BJ (cell line): ENCODE data around the gene ZMIZ2. TPM values are rescaled to one million over a fixed set of nuclear protein-coding genes. Genes with fewer than 3 reads are reported as not detected.
"Not testable (repeated sequence)": the region's sequence is repeated elsewhere in the genome, so short reads cannot be mapped to it uniquely, and the experiment has no call there.

Experiments
- CTCF ChIA-PET: fragments of 350-600 bp; formaldehyde crosslinking; extraction: SDS; loops from one replicate; lab custom pipeline; 2021; ENCODE audit warnings: antibody characterized with exemption, inconsistent platforms; lab: Yijun Ruan, JAX
- POLR2A ChIA-PET: fragments of 300-600 bp; sonication (Branson Sonifier 250); formaldehyde crosslinking; extraction: SDS; loops from one replicate; lab custom pipeline; 2021; ENCODE audit warnings: antibody characterized with exemption; lab: Charles Lee
- DNase-seq: peaks from one replicate; pipeline ENCODE4 v3.0.0-alpha.2; 2011; ENCODE audit warnings: low read depth
- H3K27me3 ChIP-seq: 2 replicates; pipeline ENCODE4 v1.6.0; 2011; ENCODE audit warnings: low read length; ENCODE audit not compliant: control insufficient read depth, insufficient read depth
- H3K36me3 ChIP-seq: 2 replicates; pipeline ENCODE4 v1.5.1; 2011; ENCODE audit warnings: low read length; ENCODE audit not compliant: control insufficient read depth, insufficient read depth
- H3K4me3 ChIP-seq: 2 replicates; pipeline ENCODE4 v1.5.1; 2011; ENCODE audit warnings: low read depth, mild to moderate bottlenecking, control low read depth, low read length
- polyA minus RNA-seq: library from RNA; depleted of rRNA, polyadenylated mRNA; stranded (reverse); fragments of >200 nt; gene quantifications from 2 replicates; pipeline ENCODE4 v1.2.3, GENCODE V29; 2011; rRNA and poly(A)+ RNA removed
- polyA plus RNA-seq: library from polyadenylated mRNA; depleted of rRNA; stranded (reverse); fragments of >200 nt; gene quantifications from 2 replicates; pipeline ENCODE4 v1.2.3, GENCODE V29; 2011; rRNA removed
- TF ChIP-seq, protein P1 (sequence below): IDR thresholded peaks from 2 replicates; pipeline ENCODE4 v1.5.1; 2011; ENCODE audit warnings: low read depth, mild to moderate bottlenecking, control low read depth, inconsistent platforms, low read length, moderate library complexity; ENCODE audit not compliant: insufficient read depth

The ZMIZ2 gene, protein sequence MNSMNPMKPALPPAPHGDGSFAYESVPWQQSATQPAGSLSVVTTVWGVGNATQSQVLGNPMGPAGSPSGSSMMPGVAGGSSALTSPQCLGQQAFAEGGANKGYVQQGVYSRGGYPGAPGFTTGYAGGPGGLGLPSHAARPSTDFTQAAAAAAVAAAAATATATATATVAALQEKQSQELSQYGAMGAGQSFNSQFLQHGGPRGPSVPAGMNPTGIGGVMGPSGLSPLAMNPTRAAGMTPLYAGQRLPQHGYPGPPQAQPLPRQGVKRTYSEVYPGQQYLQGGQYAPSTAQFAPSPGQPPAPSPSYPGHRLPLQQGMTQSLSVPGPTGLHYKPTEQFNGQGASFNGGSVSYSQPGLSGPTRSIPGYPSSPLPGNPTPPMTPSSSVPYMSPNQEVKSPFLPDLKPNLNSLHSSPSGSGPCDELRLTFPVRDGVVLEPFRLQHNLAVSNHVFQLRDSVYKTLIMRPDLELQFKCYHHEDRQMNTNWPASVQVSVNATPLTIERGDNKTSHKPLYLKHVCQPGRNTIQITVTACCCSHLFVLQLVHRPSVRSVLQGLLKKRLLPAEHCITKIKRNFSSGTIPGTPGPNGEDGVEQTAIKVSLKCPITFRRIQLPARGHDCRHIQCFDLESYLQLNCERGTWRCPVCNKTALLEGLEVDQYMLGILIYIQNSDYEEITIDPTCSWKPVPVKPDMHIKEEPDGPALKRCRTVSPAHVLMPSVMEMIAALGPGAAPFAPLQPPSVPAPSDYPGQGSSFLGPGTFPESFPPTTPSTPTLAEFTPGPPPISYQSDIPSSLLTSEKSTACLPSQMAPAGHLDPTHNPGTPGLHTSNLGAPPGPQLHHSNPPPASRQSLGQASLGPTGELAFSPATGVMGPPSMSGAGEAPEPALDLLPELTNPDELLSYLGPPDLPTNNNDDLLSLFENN
- 4.4 and 7.4 TPM in 2 replicates for polyA plus RNA-seq
- 12.2 and 12.8 TPM in 2 replicates for polyA minus RNA-seq

DNA sequence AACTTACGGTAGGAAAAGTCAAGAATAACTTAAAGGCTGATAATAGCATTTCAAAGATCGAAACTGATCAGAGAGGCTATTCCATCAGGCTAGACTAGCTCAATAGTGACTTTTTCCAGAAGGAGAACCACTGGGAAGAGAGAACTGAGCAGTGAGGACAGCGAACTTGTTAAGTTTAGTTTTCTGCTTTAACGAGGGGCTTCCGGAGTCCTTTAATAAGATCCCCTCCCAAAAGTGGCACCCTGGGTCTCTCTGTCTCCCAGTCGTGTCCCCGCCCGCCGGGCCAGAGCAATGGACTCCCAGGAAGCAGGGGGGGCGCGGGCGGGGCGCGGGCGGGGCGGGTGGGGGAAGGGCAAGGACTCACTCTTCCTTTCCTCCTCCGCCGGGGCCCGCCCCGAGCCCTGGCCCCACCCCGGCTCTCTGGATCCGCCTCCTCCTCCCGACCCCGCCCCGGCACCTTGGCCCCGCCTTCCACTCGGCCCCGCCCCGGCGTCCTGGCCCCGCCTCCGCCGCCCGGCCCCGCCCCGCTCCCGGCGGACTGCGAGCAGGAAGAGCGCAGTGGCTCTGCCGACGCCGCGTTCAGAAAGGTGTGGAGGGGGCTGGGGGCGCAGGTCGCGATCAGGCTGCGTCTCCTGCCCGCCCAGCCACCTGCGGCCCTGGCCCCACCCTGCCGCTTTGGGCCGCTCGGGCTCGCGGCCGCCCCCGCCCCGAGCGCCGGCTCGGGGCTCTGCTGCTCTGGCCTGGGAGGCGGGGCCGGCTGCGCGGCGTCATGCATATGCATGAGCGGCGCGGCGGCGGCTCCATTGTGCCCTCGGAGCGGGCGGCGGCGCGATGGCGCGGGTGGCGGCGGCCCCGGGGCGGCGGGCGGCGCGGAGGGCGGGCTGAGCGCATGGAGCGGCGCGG lies at the start of gene ZMIZ2:
TSS of gene ZMIZ2 (plus strand) at position 803 of the 903 bp plus-strand sequence. CDS start 7,403 bp downstream, outside the sequence.
- TF ChIP-seq, protein P1, sequence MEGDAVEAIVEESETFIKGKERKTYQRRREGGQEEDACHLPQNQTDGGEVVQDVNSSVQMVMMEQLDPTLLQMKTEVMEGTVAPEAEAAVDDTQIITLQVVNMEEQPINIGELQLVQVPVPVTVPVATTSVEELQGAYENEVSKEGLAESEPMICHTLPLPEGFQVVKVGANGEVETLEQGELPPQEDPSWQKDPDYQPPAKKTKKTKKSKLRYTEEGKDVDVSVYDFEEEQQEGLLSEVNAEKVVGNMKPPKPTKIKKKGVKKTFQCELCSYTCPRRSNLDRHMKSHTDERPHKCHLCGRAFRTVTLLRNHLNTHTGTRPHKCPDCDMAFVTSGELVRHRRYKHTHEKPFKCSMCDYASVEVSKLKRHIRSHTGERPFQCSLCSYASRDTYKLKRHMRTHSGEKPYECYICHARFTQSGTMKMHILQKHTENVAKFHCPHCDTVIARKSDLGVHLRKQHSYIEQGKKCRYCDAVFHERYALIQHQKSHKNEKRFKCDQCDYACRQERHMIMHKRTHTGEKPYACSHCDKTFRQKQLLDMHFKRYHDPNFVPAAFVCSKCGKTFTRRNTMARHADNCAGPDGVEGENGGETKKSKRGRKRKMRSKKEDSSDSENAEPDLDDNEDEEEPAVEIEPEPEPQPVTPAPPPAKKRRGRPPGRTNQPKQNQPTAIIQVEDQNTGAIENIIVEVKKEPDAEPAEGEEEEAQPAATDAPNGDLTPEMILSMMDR: no peak
- ChIA-PET POLR2A (interaction anchor here (0.6 to 0.9 kb wide), 2 partner anchors 98 to 166 kb away, joined by 3 read pairs; partner anchors contain the start of gene TMED4), CTCF (interaction anchor here (0.8 to 1.6 kb wide), 2 partner anchors 13 to 160 kb away, joined by 3 read pairs; no protein-coding TSS in a partner anchor)
- no peak for DNase-seq
- Histone ChIP-seq H3K36me3 (no peaks in the 10 kb centered on the region), H3K27me3 (no peaks in the 10 kb centered on the region), H3K4me3 (peak within 1 kb of the TSS; percentile 88)

DNA sequence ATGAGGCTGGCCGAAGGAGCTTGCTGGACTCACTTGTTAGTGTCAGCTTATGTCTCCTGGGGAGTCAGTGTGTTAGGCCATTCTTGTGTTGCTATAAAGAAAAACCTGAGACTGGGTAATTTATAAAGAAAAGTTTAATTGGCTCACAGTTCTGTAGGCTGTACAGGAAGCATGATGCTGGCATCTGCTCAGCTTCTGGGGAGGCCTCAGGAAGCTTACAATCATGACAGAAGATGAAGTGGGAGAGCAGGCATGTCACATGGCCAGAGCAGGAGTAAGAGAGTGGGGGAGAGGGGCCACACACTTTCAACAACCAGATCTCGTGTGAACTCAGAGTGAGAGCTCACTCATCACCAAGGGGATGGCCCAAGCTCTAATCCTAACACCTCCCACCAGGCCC lies 49.0 kb upstream of the ZMIZ2 start:
- POLR2A ChIA-PET, H3K27me3 ChIP-seq, DNase-seq, H3K4me3 ChIP-seq: not testable (repeated sequence)
- CTCF ChIA-PET: interaction anchor here (0.8 to 1.0 kb wide), 2 partner anchors 10 to 11 kb away, joined by 3 read pairs; no protein-coding TSS in a partner anchor
- H3K36me3 ChIP-seq: peaks cover 35% of the 10 kb centered on the region

DNA sequence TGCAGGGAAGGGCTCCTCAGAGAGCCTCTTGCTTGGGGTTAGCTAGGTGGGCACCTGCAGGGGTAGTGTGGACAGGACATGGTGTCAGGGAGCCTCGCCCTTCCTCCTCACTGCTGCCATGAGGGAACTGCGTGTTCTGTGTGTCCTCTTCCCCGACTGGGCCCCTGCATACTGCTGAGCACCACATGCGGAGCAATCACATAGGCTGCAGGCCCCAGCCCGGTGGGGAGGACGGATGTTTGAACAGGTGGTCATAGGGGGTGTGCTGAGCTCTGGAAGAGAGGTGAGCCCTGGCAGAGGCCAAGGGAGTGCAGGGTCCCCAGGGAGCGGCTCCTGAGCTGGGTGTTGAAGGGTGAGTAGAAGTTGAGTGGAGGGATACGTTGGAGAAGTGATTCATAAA lies 48.3 kb upstream of the ZMIZ2 start:
- Histone ChIP-seq H3K27me3 (no peaks in the 10 kb centered on the region), H3K4me3 (no peak overlapping the region), H3K36me3 (peaks cover 35% of the 10 kb centered on the region)
- CTCF ChIA-PET: interaction anchor here (1.0 to 2.0 kb wide), 3 partner anchors 9 to 22 kb away, joined by 3 to 6 read pairs (median 3); no protein-coding TSS in a partner anchor
- TF ChIP-seq, protein P1: no peak
- POLR2A ChIA-PET: no interaction called here
- DNase-seq: no peak

DNA sequence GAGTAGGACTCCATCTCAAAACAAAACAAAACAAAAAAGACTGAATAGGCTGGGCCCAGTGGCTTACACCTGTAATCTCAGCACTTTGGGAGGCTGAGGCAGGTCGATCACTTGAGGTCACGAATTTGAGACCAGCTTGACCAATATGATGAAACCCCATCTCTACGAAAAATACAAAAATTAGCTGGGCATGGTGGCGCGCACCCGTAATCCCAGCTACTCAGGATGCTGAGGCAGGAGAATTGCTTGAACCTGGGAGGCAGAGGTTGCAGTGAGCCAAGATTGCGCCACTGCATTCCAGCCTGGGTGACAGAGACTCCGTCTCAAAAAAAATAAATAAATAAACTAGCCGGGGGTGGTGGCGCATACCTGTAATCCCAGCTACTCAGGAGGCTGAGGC lies 45.3 kb upstream of the ZMIZ2 start:
- DNase-seq, H3K4me3 ChIP-seq, POLR2A ChIA-PET, H3K27me3 ChIP-seq: not testable (repeated sequence)
- CTCF ChIA-PET: interaction anchor here (1.2 kb wide), 1 partner anchor 9 kb away, joined by 3 read pairs; no protein-coding TSS in a partner anchor
- peaks cover 20% of the 10 kb centered on the region for H3K36me3 ChIP-seq

DNA sequence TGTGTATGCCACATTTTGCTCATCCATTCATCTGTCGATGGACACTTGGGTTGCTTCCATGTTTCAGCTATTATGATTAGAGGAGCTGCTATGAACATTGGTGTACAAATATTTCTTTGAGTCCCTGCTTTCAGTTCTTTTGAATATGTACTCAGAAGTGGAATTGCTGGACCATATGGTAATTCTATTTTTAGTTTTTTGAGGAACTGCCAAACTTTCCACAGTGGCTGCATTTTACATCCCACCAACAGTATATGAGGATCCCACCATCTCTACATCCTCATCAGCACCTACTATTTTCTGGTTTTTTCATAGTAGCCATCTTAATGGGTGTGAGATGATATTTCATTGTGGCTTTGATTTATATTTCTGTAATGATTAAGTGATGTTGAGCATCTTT lies 44.7 kb upstream of the ZMIZ2 start:
- Histone ChIP-seq H3K27me3 (no peaks in the 10 kb centered on the region), H3K4me3 (no peak overlapping the region), H3K36me3 (peaks cover 19% of the 10 kb centered on the region)
- ChIA-PET CTCF (interaction anchor here (1.2 kb wide), 1 partner anchor 9 kb away, joined by 3 read pairs; no protein-coding TSS in a partner anchor), POLR2A (no interaction called here)
- no peak for DNase-seq
- TF ChIP-seq, protein P1: no peak
